ENCODE results near the gene PPL. TPM values are rescaled to one million over a fixed set of nuclear protein-coding genes. Genes with fewer than 3 reads are reported as not detected.

PPL gene
- total and polyA plus RNA-seq, 2 of the 8 experiments (the other 6 are each of a cell fraction or from before 2014, with no cell fraction given) = 11.3 to 29.5 TPM

GRCh38 chr16:4868026-4868425 lies 68.9 kb downstream of the PPL start:
- CTCF ChIA-PET (ENCODE audit: partially characterized antibody) = interaction anchor here (1.0 to 1.1 kb wide), 2 partner anchors 16 to 192 kb away, joined by 3 read pairs; no protein-coding TSS in a partner anchor
- FAIRE-seq (no peak), DNase-seq (ENCODE audit: low read depth in 1 of 2, low spot score in 2 of 2) (no peak)
- Histone ChIP-seq H3K9ac (replicated peaks in 1 of 4; ENCODE audit: extremely low read depth in 1 of 4, low read depth in 3 of 4, low read length in 3 of 4) (no peak overlapping the region), H3K4ac (replicated peaks; ENCODE audit: insufficient read length, low read depth, low read length) (no peak overlapping the region), H4K8ac (ENCODE audit: extremely low read depth, insufficient read depth, low read length) (no peak overlapping the region), H3K79me2 (ENCODE audit: control insufficient read depth in 1 of 2, insufficient read depth in 2 of 2, low read length in 2 of 2) (peaks cover 4 to 52% of the 10 kb centered on the region in 2 experiments; a peak in 3 of 4 replicates), H3K27ac (ENCODE audit: low read depth, low read length) (no peak overlapping the region), H3K9me3 (ENCODE audit: insufficient read depth in 2 of 2, low read depth in 1 of 2, low read length in 1 of 2) (no peaks in the 10 kb centered on the region), H4K91ac (replicated peaks; ENCODE audit: insufficient read length, low read length) (no peak overlapping the region), H2BK120ac (replicated peaks; ENCODE audit: low read depth, low read length) (no peak overlapping the region), H2AFZ (ENCODE audit: low read length) (no peak overlapping the region), H2BK5ac (ENCODE audit: low read depth, low read length) (no peak overlapping the region), H4K5ac (ENCODE audit: insufficient read length, low read depth, low read length) (no peak overlapping the region), H2BK15ac (ENCODE audit: low read length) (no peak overlapping the region), H3K23me2 (ENCODE audit: low read depth, low read length) (no peaks in the 10 kb centered on the region), H3K56ac (replicated peaks; ENCODE audit: insufficient read length, low read depth, low read length) (no peak overlapping the region), H3K79me1 (ENCODE audit: low read depth, low read length) (peaks cover 11% of the 10 kb centered on the region), H3K23ac (ENCODE audit: insufficient read length) (no peak overlapping the region), H3K4me1 (replicated peaks in 1 of 4; ENCODE audit: control insufficient read depth in 3 of 4, insufficient read depth in 4 of 4, low read length in 3 of 4) (no peaks in the 10 kb centered on the region), H3K27me3 (replicated peaks in 1 of 4; ENCODE audit: control insufficient read depth in 3 of 4, extremely low read depth in 1 of 4, insufficient read depth in 3 of 4, low read length in 3 of 4) (no peaks in the 10 kb centered on the region), H2BK12ac (ENCODE audit: low read depth, low read length) (no peak overlapping the region), H2BK20ac (ENCODE audit: low read length) (no peak overlapping the region), H3K4me3 (ENCODE audit: extremely low read depth in 1 of 4, insufficient read depth in 2 of 4, low read depth in 3 of 4, low read length in 4 of 4) (no peak overlapping the region), H4K20me1 (replicated peaks in 1 of 2; ENCODE audit: control insufficient read depth in 1 of 2, insufficient read depth in 2 of 2, low read length in 2 of 2) (peaks cover 2 to 9% of the 10 kb centered on the region in 2 experiments), H3K18ac (ENCODE audit: extremely low read depth, low read length) (no peak overlapping the region), H3K4me2 (ENCODE audit: insufficient read depth in 1 of 2, low read depth in 2 of 2, low read length in 2 of 2) (no peak overlapping the region), H3K36me3 (ENCODE audit: control insufficient read depth in 2 of 4, insufficient read depth in 4 of 4, low read length in 3 of 4) (peaks cover 13 to 33% (median 26%) of the 10 kb centered on the region in 4 experiments; a peak in 7 of 8 replicates), H3K14ac (ENCODE audit: insufficient read length) (no peak overlapping the region), H2AK5ac (ENCODE audit: low read depth, low read length) (no peak overlapping the region)
- POLR2A ChIA-PET (ENCODE audit: partially characterized antibody) = interaction anchor here (1.2 to 2.2 kb wide), 3 partner anchors 16 to 29 kb away, joined by 4 to 6 read pairs (median 4); no protein-coding TSS in a partner anchor
- 94% methylated on average over 5 of the region's 5 CpGs; no CpG with 5 or more reads in 1 of the 2 experiments for WGBS, 2 experiments (ENCODE audit: extremely low coverage in 1 of 2, insufficient coverage in 1 of 2, insufficient read length in 1 of 2, insufficient replicate concordance in 2 of 2, low coverage in 1 of 2, low lambda C conversion rate in 2 of 2, missing lambda C conversion rate in 1 of 2)

Measured in H1 (cell line).